HEK293 (cell line): ENCODE results near the gene LY86.
A peak's percentile ranks its signal among the peaks of the same experiment; 100 is the strongest.

Experiments used
- GFI1B ChIP-seq: fragments of 450-650 bp; formaldehyde crosslinking; IDR thresholded peaks from 2 replicates; pipeline ENCODE4 v1.5.1; 2016; ENCODE audit warnings: missing biosample characterization, missing genetic modification characterization
- INSM2 ChIP-seq: fragments of 450-650 bp; formaldehyde crosslinking; IDR thresholded peaks from 2 replicates; pipeline ENCODE4 v1.5.1; 2016; ENCODE audit warnings: missing biosample characterization, missing genetic modification characterization
- PBX3 ChIP-seq: sonication (generic); formaldehyde crosslinking; IDR thresholded peaks from 2 replicates; pipeline ENCODE4 v1.8.1; 2022; ENCODE audit warnings: mild to moderate bottlenecking, moderate library complexity, missing genetic modification reagents
- PRDM1 ChIP-seq: fragments of 450-650 bp; formaldehyde crosslinking; IDR thresholded peaks from 2 replicates; pipeline ENCODE4; 2016; ENCODE audit warnings: missing biosample characterization, missing genetic modification characterization
- PRDM10 ChIP-seq: fragments of 450-650 bp; formaldehyde crosslinking; IDR thresholded peaks from 2 replicates; pipeline ENCODE4 v1.5.1; 2016; ENCODE audit warnings: missing biosample characterization, missing genetic modification characterization
- SCRT2 ChIP-seq: fragments of 450-650 bp; formaldehyde crosslinking; IDR thresholded peaks from 2 replicates; pipeline ENCODE4 v1.5.1; 2016; ENCODE audit warnings: missing biosample characterization, missing genetic modification characterization
- WT1 ChIP-seq: fragments of 450-650 bp; formaldehyde crosslinking; IDR thresholded peaks from 2 replicates; pipeline ENCODE4 v1.5.1; 2016; ENCODE audit warnings: missing biosample characterization, missing genetic modification characterization
- ZBTB1 ChIP-seq: fragments of 450-650 bp; formaldehyde crosslinking; IDR thresholded peaks from 2 replicates; pipeline ENCODE4 v1.5.1; 2016; ENCODE audit warnings: missing biosample characterization, missing genetic modification characterization
- ZBTB44 ChIP-seq: fragments of 450-650 bp; IDR thresholded peaks from 2 replicates; pipeline ENCODE4 v1.5.1; 2018; ENCODE audit warnings: missing biosample characterization, mild to moderate bottlenecking, missing genetic modification characterization
- ZEB2 ChIP-seq: fragments of 450-650 bp; formaldehyde crosslinking; IDR thresholded peaks from 2 replicates; pipeline ENCODE4 v1.5.1; 2016; ENCODE audit warnings: missing biosample characterization, missing genetic modification characterization
- ZFHX2 ChIP-seq: fragments of 450-650 bp; formaldehyde crosslinking; conservative IDR thresholded peaks from 2 replicates; pipeline ENCODE4 v1.5.1; 2016; ENCODE audit warnings: missing biosample characterization, missing genetic modification characterization
- ZFP3 ChIP-seq: fragments of 450-650 bp; formaldehyde crosslinking; IDR thresholded peaks from 2 replicates; pipeline ENCODE4 v1.5.1; 2016; ENCODE audit warnings: low read depth, missing biosample characterization, missing genetic modification characterization
- ZFP69B ChIP-seq: fragments of 450-650 bp; formaldehyde crosslinking; IDR thresholded peaks from 2 replicates; pipeline ENCODE4 v1.5.1; 2016; ENCODE audit warnings: missing biosample characterization, missing genetic modification characterization
- ZNF121 ChIP-seq: fragments of 450-650 bp; formaldehyde crosslinking; IDR thresholded peaks from 2 replicates; pipeline ENCODE4 v1.5.1; 2016; ENCODE audit warnings: missing biosample characterization, missing genetic modification characterization
- ZNF18 ChIP-seq: fragments of 450-650 bp; formaldehyde crosslinking; IDR thresholded peaks from 2 replicates; pipeline ENCODE4 v1.5.1; 2016; ENCODE audit warnings: missing biosample characterization, missing genetic modification characterization
- ZNF211 ChIP-seq: fragments of 450-650 bp; formaldehyde crosslinking; IDR thresholded peaks from 2 replicates; pipeline ENCODE4 v1.5.1; 2016; ENCODE audit warnings: low read depth, missing biosample characterization, missing genetic modification characterization
- ZNF26 ChIP-seq: fragments of 450-650 bp; formaldehyde crosslinking; IDR thresholded peaks from 2 replicates; pipeline ENCODE4 v1.5.1; 2016; ENCODE audit warnings: missing biosample characterization, missing genetic modification characterization
- ZNF292 ChIP-seq: fragments of 450-650 bp; formaldehyde crosslinking; IDR thresholded peaks from 2 replicates; pipeline ENCODE4 v1.5.1; 2016; ENCODE audit warnings: low read depth, missing biosample characterization, missing genetic modification characterization, borderline replicate concordance
- ZNF362 ChIP-seq: fragments of 450-650 bp; formaldehyde crosslinking; IDR thresholded peaks from 2 replicates; pipeline ENCODE4 v1.5.1; 2016; ENCODE audit warnings: missing biosample characterization, missing genetic modification characterization
- ZNF514 ChIP-seq: fragments of 450-650 bp; formaldehyde crosslinking; IDR thresholded peaks from 2 replicates; pipeline ENCODE4 v1.5.1; 2016; ENCODE audit warnings: missing biosample characterization, missing genetic modification characterization
- ZNF548 ChIP-seq: fragments of 450-650 bp; formaldehyde crosslinking; IDR thresholded peaks from 2 replicates; pipeline ENCODE4 v1.5.1; 2016; ENCODE audit warnings: missing biosample characterization, missing genetic modification characterization
- ZNF571 ChIP-seq: fragments of 450-650 bp; formaldehyde crosslinking; IDR thresholded peaks from 2 replicates; pipeline ENCODE4 v1.5.0; 2017; ENCODE audit warnings: missing biosample characterization, missing genetic modification characterization
- ZNF580 ChIP-seq: fragments of 450-650 bp; formaldehyde crosslinking; IDR thresholded peaks from 2 replicates; pipeline ENCODE4 v1.5.1; 2016; ENCODE audit warnings: missing biosample characterization, missing genetic modification characterization
- ZNF600 ChIP-seq: fragments of 450-650 bp; formaldehyde crosslinking; IDR thresholded peaks from 2 replicates; pipeline ENCODE4 v1.5.1; 2016; ENCODE audit warnings: missing biosample characterization, missing genetic modification characterization
- ZNF629 ChIP-seq: fragments of 450-650 bp; formaldehyde crosslinking; IDR thresholded peaks from 2 replicates; pipeline ENCODE4 v1.5.1; 2017; ENCODE audit warnings: missing biosample characterization, missing genetic modification characterization
- ZNF664 ChIP-seq: fragments of 450-650 bp; formaldehyde crosslinking; IDR thresholded peaks from 2 replicates; pipeline ENCODE4 v1.5.1; 2016; ENCODE audit warnings: missing biosample characterization, missing genetic modification characterization
- ZNF776 ChIP-seq: fragments of 450-650 bp; formaldehyde crosslinking; IDR thresholded peaks from 2 replicates; pipeline ENCODE4 v1.5.0; 2017; ENCODE audit warnings: missing biosample characterization, missing genetic modification characterization, borderline replicate concordance
- ZNF791 ChIP-seq: fragments of 450-650 bp; formaldehyde crosslinking; IDR thresholded peaks from 2 replicates; pipeline ENCODE4 v1.5.1; 2016; ENCODE audit warnings: missing biosample characterization, missing genetic modification characterization

LY86 gene

GRCh38 chr6:6678185-6678671, 89.7 kb downstream of the LY86 start (continued):
- TF ChIP-seq ZNF580 (tag by site-specific recombination) (0 out of 2 replicates have a peak, but pooled peaks have one; percentile 53), SCRT2 (no peak), ZNF514 (no peak), ZBTB1 (tag by site-specific recombination) (no peak), ZNF548 (tag by site-specific recombination) (no peak), ZNF362 (tag by site-specific recombination) (0 out of 2 replicates have a peak, but pooled peaks have one; percentile 13), ZFP3 (tag by site-specific recombination) (no peak), WT1 (tag by site-specific recombination) (peak; percentile 90), PRDM1 (tag by site-specific recombination) (peak; percentile 90), ZNF791 (no peak), PRDM10 (tag by site-specific recombination) (peak; percentile 43; the same call in 1 of the 2 replicates), ZNF629 (peak; percentile 99), ZNF776 (tag by site-specific recombination) (no peak), ZEB2 (tag by site-specific recombination) (peak; percentile 88), ZNF26 (tag by site-specific recombination) (0 out of 2 replicates have a peak, but pooled peaks have one; percentile 19), ZNF571 (tag by site-specific recombination) (no peak), ZNF600 (tag by site-specific recombination) (peak; percentile 59; the same call in 1 of the 2 replicates), ZFP69B (tag by site-specific recombination) (peak; percentile 72), ZNF18 (tag by site-specific recombination) (no peak), PBX3 (CRISPR knock-in tag) (no peak), ZNF664 (tag by site-specific recombination) (peak; percentile 86), ZNF211 (no peak), ZBTB44 (tag by site-specific recombination) (no peak), ZFHX2 (tag by site-specific recombination) (peak; percentile 52; the same call in 1 of the 2 replicates), ZNF121 (no peak), ZNF292 (tag by site-specific recombination) (no peak), GFI1B (tag by site-specific recombination) (no peak), INSM2 (peak; percentile 73)
